HS-5 (cell line): ENCODE measurements around the gene TCEANC.

Experiments used
- DNase-seq: peaks from one replicate; pipeline ENCODE4 v3.0.0-alpha.2; 2012; ENCODE audit warnings: low read depth

The TCEANC gene

GRCh38 chrX:13692771-13693231, 39.9 kb downstream of the TCEANC start:
- DNase-seq: no peak

- DNase-seq: no peak
These were observed 40.5 kb downstream of the TCEANC start for GRCh38 chrX:13693341-13693961.

- DNase-seq: no peak
These were observed 41.4 kb downstream of the TCEANC start for GRCh38 chrX:13694359-13694758.

- DNase-seq: no peak
These were observed 42.0 kb downstream of the TCEANC start for GRCh38 chrX:13694983-13695382.

- DNase-seq: no peak
These were observed 42.7 kb downstream of the TCEANC start for GRCh38 chrX:13695601-13696115.

GRCh38 chrX:13697455-13697854, 44.5 kb downstream of the TCEANC start:
- no peak for DNase-seq

- DNase-seq: no peak
These were observed 45.0 kb downstream of the TCEANC start for GRCh38 chrX:13697976-13698375.

- DNase-seq: no peak
These were observed 45.5 kb downstream of the TCEANC start for GRCh38 chrX:13698432-13698831.

- DNase-seq: no peak
These were observed 46.4 kb downstream of the TCEANC start for GRCh38 chrX:13699183-13699826.

GRCh38 chrX:13700380-13700779, 47.4 kb downstream of the TCEANC start:
- DNase-seq: no peak

GRCh38 chrX:13702111-13702789, 49.3 kb downstream of the TCEANC start:
- no peak for DNase-seq

GRCh38 chrX:13703135-13703534, 50.2 kb downstream of the TCEANC start:
- no peak for DNase-seq

- DNase-seq: no peak
These were observed 50.6 kb downstream of the TCEANC start for GRCh38 chrX:13703589-13703988.

GRCh38 chrX:13711141-13711540, 58.2 kb downstream of the TCEANC start:
- no peak for DNase-seq
